Stimulated activated CD4-positive, alpha-beta T cell treated with anti-CD3 and anti-CD28 coated beads, Interleukin-4, amount 100 ng/mL, for 1 hour (primary cell): Measurements from ENCODE around the gene OXNAD1.
"Not testable (repeated sequence)": the region's sequence is repeated elsewhere in the genome, so short reads cannot be mapped to it uniquely, and the experiment has no call there.

Source experiments
- DNase-seq: peaks from one replicate; pipeline ENCODE4 v3.0.0-alpha.2; 2020

OXNAD1 gene

DNA sequence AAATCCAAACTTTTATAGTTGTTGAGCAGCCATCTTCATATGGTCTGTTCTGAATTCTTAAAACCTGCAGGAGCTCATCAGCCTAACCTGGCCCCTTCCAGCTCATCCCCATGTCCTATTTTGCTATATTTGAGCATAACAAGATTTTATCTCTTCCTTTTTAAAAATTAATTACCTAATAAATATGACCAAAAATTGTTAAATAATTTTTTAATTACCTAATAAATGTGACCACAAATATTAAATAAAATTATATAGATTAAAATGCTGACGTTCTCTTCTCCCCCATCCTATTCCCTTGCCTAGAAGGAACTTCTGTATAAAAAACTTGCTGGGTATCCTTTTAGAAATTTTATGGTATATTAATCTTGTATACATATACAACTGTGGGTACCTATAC lies 43.7 kb downstream of the OXNAD1 start:
- DNase-seq: no peak

GRCh38 chr3:16309558-16309957 lies 44.5 kb downstream of the OXNAD1 start:
- DNase-seq: peak; percentile 32

- not testable (repeated sequence) for DNase-seq
Observed at GRCh38 chr3:16310486-16310885, 45.5 kb downstream of the OXNAD1 start.

DNA sequence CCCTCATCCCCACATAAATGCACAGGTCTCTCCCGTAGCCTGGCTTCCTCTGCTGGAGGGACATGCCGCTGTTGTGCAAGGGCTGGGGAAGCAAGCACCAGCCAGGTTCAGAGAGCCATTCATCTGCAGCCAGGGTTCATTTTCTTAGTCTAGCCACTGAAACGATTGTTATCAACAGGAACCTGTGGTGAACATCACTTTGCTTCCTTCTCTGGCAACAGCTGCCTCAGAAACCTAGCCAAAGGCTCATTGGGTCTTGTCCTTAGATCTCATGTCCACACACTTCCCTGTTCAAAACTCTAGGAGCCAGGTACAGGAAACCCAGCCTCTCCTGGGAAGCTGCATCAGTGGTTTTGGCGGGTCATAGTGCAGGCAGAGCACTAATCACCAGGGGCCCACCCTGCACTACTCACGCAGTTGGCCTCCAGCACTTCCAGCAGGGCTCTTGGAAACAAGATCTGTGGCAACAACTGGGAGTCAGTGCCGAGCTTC lies 47.0 kb downstream of the OXNAD1 start:
- DNase-seq: no peak

DNA sequence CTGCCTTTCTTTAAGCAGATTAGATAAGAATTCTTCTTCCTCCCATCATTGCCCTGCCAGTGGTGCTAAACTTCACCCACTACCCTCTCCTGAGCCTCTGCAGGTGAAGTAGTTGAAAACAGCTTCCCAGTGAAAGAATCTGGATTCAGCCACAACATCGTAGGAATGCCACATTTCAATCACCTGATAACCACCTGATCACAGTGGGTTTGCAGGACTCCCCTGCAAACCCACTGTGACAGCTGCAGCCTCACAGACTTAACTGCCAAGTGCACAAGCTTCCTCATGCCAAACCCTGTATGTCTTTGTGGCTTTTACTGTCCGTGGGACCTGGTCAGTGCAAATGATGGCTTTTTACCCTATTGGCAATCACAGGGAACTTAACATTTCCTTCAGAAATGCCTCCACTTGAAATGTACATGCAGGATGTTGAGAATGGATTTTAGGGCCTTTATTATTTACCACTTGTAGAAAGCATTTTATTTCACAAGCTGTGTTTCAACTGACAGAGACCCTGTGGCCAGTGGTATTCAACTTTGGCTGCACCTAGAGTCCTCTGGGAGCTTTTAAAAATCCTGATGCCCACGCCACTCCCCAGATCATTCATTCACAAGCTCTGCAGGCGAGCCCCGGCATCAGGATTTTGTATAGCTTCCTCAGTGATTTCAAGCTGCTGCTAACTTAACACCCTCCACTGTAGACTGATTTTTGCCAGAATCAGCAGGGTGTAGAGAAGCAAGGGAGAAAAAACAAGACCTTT lies 49.1 kb downstream of the OXNAD1 start:
- no peak for DNase-seq

DNA sequence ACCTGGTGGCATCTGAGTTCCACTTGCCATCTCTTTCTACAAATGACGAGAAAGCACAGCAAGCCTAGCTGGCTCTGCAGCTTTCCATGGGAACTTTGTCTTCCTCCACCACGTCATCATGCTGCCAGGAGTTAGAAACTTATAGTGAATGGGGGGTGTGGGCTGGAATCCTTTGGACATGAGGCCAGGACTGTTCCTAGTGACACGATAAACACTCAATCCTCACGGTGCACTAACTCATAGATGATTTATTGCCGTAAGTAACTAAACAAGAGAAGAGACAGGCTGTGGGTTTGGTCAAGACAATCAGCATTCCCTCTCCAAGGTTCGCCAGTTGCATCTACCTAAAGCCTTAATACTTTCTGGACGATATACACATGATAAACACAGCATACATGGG lies 50.6 kb downstream of the OXNAD1 start:
- no peak for DNase-seq

DNA sequence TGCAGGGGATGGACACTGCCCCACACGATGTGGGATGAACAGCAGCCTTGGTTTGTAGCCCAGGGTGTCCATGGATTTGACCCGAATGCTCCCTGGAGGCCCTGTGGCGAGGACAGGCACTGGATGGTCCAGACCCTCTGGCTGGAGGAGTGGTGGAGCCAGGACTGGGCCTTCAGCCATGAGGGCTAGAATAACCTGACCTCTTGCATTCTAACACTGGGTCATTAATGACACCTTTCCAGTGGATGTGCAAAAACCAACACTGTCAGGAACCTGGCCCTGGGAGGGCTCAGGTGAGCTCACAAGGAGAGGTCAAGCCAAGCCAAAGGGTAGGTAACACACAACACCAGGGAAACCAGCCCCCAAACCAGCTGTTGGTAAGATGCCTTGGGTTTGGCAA lies 51.4 kb downstream of the OXNAD1 start:
- no peak for DNase-seq

DNA sequence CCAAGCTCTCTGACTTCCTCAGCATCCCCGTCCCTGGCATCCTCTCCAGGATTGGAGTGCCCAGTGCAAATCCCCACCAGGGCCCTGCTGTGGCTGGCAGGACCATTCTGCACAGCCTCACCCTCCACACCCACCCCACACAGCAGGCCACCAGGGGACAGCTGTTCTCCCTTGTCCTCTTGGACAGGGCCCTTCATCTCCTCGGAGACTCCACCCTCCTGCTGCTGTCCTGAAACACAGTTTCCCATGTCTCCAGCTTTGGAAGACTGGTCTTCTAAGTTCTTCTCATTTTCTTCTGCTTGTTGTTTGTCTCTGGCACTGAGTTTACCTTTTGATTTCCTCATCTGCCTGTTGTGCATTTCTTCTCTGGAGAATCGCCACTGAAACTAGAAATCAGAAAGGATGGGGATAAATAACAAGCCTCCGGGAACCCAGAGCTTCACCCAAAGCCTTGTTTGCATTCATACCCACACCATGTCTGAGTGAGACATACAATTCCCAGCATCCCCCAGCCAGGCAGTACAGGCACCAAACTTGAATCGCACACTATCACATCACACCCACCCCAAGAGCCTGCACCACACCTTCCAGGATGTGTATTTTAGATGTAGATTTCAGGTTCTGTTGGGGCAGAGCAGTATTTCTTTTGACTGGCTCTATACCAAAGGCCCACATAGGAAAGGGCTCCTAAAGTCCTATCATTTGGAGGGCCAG lies 52.0 kb downstream of the OXNAD1 start:
- DNase-seq: no peak

- no peak for DNase-seq
Observed at GRCh38 chr3:16317561-16317945, 52.5 kb downstream of the OXNAD1 start.

DNA sequence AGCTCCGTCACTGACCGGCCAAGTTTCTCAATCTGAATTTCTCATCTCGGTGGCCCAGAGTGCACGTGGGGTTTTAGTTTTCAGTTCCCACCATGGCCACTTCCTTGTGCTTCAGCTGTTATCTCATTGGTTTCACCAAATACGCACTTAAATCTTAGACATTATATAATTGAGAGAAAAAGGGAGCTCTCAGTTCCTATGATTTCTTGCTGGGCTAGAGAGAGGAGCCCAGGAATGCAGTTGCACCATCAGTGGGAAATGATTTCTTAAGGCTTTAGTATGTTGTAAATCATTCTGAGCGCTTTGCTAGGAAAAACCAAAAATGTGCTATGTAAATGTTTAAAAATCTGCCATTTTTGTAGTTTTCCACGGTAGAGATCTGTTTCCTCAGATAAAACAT lies 53.2 kb downstream of the OXNAD1 start:
- no peak for DNase-seq

GRCh38 chr3:16319307-16319706 lies 54.3 kb downstream of the OXNAD1 start:
- DNase-seq: peak; percentile 77

- DNase-seq: no peak
Observed at GRCh38 chr3:16319723-16320122, 54.7 kb downstream of the OXNAD1 start.

DNA sequence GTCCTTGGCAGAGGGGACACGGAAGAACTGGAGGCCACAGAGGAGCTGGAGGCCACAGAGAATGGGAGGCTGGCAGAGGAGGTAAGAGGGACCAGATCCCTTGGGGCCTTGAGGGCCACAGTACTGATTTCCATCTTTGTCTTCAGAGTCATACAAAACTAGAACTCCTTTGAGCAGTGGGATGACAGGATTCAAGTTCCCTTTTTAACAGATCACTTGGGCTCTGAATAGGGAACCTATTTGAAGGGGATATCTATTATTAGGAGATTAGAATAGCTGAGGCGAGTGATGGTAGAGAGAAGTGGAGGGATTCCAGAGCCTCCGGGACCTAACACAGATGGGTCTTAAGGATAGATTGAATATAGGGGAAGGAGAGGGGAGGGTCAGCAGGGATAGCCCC lies 55.7 kb downstream of the OXNAD1 start:
- DNase-seq: no peak

DNA sequence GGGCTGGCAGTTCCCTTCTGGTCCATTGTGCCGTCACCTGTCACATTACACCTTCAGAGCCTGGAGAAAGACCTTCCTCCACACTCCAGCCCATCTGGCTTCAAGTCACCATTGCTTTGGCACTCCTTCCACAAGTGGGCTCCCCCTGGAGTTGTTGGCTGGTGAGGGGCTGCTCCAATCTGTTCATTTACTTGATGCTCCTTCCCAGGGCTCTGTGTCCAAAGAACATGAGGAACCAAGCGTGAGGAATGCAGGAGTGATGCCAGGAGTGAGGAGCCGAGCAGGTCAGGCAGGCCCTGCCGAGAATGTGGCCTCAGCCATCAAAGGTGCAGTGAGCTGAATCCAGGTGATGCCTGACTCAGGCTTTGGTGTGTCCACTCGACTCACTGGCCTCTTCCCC lies 57.2 kb downstream of the OXNAD1 start:
- no peak for DNase-seq

DNA sequence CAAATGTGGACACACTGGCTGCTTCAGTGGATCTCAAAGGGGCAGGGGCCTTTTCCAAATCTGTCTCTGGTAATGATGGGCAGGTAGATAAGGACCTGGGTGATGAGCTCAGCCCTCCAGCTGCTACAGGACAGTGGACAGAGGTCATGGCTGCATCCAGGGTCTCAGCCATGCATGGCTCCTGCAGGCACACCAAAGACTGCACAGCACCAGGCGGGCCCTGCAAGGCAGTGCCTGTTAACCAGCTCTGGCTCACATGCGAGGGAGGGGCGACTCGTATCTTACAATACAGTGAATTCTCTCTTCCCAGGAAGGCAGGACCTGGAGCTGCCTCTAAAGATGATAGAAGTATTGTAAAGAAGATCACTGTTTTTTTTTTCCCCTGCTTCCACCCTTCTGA lies 58.7 kb downstream of the OXNAD1 start:
- DNase-seq: no peak

- no peak for DNase-seq
Observed at GRCh38 chr3:16325850-16326249, 60.8 kb downstream of the OXNAD1 start.

GRCh38 chr3:16326724-16327349 lies 61.8 kb downstream of the OXNAD1 start:
- DNase-seq: no peak

DNA sequence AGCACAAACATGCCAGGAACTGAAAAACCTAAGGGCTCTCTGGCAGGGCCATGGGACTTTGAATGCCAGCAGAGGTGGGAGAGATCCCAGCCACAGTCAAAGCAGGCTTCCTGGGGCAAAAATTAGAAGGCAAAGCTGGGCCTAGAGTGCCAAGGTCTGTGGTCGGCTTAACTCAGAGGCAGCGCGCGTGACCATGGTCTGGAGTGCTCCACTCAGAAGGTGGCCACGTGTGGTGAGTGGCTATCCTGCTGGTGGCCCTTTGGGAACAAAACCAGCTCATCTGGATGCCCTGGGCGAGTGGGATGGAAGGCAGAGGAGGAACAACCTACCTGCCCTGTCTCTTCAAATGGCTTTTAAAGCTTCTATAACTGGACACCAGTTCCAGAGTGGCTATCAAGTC lies 63.1 kb downstream of the OXNAD1 start:
- DNase-seq: no peak

DNA sequence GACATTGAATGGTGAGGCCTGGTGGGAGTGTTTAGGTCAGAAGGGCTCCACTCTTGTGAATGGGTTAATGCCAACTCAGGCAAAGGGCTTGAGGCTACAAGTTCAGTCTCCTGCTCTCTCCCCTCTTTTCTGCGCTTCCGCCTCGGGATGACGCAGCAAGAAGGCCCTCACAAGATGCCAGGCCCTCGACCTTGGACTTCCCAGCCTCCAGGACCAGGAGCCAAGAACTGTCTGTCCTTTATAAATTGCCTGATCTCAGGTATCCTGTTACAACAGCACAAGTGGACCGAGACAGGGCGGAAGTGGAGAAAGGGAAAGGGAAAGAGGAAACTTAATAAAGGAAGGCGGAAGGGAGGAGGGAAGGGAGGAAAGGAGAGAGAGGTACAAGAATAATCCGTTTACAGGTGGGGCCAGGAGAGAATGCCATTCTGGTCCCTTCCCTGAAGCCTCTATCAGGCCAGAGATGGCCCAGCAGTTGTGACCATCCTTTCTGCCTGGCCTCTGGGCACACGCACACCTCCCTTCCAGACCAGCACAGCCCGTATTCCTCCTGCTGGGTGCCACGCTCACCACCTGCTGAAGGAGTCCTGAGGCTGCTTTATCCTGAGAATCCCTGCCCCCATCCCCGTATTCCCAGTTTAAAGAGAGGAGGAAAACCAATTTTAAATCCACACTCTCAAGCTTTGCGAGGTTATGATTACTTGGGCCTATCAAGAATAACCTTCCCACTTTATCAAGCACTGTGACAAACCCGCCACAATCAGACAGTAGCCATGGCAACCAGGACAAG lies 64.2 kb downstream of the OXNAD1 start:
- no peak for DNase-seq

GRCh38 chr3:16329826-16330129 lies 64.8 kb downstream of the OXNAD1 start:
- no peak for DNase-seq

- DNase-seq: no peak
Observed at GRCh38 chr3:16330351-16330750, 65.3 kb downstream of the OXNAD1 start.

DNA sequence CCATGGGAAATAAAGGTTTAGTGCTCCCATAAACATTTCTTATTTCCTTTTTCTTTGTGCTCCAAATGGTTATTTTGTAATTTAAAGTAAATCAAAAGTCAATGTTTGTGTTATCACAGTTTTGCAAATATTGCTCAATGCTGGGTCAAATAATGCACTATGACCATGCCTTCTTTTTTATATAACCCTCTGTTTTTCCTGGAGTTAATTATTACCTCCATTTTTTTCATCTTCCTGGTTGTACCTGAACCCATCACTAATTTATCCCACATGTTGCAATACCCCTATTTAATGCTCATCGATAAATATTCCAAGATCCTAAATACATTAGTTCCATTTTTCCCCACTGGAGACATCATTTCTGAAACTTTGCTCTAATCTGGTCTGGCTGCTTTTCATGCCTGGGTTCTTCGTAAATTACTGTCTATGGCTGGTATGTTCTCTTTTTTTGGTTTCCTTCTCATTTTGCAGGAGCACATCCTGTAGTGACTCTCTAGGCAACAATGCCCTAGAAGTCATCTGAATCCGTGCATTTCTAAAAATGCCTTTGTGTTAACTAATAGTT lies 66.4 kb downstream of the OXNAD1 start:
- no peak for DNase-seq

DNA sequence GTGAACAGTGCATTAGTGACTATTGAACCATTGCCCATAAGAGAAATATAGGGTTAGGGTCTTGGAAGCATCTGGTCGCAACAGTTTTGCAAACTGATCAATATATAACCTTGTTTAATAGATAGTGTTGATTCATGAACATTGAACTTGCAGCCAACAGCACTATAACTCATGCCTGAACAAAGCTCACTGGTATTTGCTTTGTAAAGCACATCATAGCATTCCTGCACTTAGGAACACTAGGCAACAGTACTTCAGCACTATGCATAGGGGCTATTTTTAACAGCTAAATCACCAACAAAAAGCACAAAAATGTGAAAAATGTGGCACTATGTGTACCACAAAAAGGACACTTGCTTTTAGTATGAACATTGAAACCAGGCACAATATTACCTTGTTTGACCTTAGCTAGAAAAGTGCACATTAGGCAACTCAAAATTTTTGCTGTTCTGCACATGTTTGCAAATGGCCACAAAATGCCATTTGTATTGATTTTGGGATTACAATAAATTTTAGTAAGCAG lies 68.0 kb downstream of the OXNAD1 start:
- no peak for DNase-seq
